NAMALWA (cell line): ENCODE data around the gene NUP98.

Source experiments
- DNase-seq: peaks from one replicate; pipeline ENCODE4 v3.0.0-alpha.2; 2015; ENCODE audit warnings: low spot score

NUP98 gene

DNA sequence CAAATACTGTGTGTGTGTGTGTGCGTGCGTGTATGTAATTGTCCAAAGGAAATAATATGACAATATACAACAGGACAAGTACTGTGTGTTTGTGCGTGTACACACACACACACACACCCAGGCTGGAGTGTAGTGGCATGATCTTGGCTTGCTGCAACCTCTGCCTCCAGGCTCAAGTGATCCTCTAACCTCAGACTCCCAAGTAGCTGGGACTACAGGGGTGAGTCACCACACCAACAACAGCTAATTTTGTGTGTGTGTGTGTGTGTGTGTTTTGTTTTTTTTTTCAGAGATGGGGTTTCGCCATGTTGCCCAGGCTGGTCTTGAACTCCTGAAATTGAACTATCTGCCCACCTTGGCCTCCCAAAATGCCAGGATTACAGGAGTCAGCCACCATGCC is 61.5 kb downstream of the NUP98 start:
- no peak for DNase-seq

DNA sequence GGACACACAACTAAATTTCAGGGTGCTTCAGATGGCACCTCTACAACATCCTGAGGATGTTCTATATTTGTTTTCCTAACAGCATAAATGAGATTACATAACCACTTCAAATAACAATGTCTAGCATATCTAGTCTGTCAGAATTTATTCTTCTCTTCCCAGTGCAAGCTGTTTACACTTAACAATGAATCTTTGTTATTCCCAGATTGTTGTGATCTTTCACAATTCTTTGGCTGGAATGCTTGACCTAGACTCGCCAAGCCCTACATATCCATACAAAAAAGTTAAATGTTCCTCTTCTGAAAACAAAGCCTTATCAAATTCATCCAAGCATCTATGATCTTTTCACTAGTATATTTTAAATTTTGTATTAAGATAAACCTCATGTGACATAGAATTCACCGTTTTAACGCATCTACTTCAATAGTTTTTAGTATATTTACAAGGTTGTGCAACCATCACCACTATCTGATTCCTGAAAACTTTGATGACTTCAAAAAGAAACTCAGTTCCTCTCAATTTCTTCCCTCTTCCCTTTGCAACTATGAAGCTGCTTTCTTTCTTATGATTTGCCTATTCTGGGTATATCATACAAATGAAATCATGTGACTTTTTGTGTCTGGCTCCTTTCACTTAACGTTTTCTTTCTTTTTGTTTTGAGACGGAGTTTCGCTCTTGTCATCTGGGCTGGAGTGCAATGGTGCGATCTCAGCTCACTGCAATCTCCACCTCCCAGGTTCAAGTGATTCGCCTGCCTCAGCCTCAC is 64.5 kb downstream of the NUP98 start:
- DNase-seq, result no peak

DNA sequence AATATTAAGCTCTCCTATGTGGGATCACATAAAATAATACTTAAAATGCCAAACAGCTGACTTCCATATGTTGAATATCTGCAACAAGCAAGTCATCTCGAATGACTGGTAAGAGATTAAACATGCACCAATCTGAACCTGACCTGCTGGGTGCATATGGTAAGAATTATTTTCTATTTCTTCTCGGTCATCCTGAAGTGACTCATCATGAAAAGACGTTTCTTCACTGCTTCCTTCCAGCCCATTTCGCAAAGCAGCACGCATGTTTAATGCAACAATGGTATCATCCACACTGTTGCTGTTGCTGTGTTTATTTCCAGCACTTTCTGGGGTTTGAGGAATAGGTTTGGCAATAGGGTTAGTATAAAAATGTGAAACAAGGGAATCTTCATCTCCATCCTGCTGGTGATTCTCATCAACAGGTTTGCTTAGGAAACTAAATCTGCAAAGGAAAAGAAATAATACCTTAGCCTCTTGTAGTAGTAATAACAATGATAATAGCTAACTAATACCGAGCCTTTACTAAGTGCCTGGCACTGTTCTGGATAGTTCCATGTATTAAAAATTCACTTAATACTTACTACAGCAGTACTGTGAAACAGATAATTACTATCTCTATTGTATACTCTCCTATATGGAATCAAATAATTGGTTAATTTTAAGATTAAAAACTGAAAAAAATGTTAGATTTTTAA is 74.2 kb downstream of the NUP98 start:
- no peak for DNase-seq

DNA sequence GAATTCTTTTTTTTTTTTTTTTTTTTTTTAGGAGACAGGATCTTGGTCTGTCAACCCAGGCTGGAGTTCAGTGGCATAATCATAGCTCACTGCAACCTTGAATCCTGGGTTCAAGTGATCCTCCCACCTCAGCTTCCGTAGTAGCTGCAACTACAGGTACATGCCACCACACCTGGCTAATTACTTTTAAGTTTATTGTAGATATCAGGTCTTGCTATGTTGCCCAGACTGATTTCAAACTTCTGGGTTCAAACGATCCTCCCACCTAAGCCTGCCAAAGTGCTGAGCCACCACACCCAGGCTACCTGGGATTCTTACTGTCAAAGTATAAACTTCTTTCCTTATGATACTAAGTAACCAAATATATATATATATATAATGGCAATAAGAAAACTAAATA is 75.3 kb downstream of the NUP98 start:
- no peak for DNase-seq

DNA sequence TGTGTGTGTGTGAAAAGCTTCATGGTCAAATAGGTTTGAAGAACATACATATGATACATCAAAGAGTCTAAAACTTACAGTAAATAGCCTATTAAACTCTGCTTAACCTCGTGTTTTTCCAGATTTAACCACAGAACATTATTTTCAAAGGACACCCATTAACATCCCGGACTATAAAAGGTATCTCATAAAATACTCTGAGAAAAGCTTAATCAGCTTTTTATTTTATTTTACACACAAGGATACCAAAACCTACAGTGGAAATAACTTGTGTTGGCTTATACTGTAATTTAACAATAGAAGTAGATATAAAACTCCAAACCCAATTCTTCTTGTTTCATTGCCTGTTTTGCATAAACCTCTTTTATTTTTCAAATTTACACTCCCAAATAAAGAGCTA is 76.4 kb downstream of the NUP98 start:
- DNase-seq, result no peak

DNA sequence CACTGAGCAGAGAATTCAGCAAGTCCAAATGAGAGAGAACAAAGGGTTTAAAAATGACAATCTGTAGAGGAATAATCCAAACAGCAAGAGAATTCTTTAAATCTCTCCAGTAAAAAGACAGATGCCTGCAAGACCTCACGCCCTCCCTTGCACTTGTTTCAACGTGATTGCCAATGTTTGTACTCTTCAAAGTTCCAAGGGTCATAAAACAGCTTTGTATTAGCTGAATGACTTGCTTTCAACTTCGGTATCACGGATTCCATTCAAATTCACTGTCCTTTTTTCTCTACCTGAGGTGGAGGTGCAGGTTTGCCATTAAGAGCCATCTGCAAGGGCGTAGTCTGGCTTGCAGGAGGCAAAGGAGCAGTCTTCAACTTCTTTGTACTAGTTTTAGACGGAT is 85.1 kb downstream of the NUP98 start:
- no peak for DNase-seq

DNA sequence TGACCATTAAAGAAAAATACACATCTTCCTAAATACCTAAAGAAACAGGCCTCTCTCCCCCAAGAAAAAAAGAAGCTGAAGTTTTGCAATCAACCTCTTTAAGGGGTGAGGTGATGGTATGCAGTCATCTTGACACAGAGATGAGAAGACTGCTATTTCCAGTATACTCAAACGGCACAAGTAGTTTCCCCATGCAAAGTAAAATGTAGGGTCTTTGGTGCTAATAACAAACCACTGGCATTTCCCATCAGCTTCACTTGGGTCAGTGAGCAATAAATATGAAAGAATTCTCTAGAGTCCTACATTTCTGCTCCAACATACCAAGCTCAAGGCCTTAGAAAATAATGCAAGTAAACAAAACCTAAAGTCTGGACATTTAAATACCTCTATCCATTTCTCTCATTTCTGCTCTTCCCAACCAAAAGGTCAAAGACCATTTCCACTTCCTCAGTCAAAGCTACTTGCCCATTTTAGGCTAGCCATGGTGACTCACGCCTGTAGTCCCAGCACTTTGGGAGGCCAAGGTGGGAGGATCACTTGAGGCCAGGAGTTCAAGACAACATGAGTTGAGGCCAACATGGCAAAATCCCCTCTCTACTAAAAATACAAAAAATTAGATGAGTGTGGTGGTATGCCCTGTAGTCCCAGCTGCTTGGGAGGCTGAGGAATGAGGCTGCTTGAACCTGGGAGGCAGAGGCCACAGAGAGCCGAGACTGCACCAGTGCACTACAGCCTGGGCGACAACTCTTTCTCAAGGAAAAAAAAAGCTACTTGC is 86.7 kb downstream of the NUP98 start:
- DNase-seq, result no peak

DNA sequence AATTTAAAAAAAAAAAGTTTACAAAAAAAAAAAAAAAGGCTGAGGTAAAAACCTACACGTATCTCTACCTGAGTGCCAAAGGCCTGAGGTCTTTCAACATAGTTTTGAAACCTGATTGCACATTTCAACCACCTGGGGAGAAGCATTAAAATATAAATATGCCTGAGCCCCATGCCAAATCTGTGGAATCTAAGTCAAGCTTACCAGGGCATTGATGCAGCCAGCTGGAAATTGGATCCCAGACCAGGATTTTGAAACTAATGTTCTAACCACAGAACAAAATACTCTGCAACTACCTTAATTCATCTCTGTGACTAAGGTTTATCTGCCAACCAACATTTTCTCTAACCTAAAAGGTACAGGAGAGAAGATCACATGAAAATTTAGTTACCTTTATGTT is 87.4 kb downstream of the NUP98 start:
- no peak for DNase-seq

DNA sequence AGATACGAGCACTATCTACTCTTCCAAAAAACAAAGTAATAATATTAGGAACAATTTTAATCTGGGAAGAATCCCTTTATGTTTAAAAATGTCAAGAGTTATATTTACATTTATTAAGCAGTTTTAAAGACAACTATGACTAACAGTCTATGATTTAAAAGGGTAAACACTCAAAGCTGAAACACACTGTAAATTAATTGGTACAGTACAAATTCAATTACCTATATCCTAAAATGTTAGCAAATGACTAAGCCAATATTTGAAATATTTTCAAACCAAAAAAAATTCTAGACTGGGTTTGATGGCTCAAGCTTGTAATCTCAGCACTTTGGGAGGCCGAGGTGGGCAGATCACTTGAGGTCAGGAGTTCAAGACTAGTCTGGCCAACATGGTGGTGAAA is 90.2 kb downstream of the NUP98 start:
- no peak for DNase-seq

DNA sequence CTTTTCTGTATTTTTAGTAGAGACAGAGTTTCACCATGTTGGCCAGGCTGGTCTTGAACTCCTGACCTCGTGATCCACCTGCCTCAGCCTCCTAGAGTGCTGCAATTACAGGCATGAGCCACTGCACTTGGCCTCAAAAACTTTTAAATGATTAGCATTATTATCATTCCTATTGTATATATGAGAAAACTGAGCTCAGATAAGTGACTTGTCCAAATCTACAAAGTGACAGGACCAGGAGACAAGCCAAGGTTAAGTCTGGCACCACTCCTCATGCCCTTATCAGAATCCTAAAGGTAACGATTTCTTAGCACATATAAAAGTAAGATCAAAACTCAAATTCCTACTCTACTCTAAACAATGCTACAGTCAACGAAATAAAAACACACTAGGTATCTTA is 94.0 kb downstream of the NUP98 start:
- DNase-seq, result no peak

DNA sequence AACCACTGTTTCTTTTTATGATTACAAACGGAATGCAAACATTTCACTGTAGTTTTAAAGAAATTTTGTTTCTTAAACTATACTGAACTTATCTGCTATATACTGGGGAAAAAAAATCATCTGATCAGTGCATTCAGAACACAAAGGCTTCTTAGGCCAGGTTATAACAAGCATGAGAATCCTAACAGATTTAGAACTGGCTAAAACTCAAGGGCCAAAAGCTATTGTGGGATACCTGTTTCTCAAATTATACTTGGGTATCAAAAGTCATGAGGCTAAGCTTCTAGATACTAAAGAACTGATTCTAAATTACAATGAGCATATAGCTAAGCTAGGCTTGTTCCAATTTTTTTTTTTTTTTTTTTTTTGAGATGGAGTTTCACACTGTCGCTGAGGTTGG is 96.4 kb downstream of the NUP98 start:
- DNase-seq, result no peak

DNA sequence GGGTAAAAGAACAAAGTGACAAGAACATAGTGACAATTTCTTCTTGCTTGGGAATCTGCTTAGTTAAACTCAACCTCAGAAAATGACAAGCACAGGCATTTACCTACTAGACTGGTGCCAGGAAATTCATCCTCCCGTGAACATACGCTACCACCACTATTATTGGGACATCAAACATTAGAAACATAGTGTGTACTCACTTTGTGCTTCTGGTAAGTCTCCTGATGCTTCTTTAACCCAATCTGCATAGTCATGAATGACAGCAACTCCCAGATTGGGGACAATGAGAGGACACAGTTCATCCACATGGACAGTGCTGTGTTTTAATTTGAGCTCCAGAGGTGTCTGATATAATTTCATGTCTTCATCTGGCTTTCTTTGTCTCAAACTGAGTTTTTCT is 96.9 kb downstream of the NUP98 start:
- DNase-seq, result no peak

DNA sequence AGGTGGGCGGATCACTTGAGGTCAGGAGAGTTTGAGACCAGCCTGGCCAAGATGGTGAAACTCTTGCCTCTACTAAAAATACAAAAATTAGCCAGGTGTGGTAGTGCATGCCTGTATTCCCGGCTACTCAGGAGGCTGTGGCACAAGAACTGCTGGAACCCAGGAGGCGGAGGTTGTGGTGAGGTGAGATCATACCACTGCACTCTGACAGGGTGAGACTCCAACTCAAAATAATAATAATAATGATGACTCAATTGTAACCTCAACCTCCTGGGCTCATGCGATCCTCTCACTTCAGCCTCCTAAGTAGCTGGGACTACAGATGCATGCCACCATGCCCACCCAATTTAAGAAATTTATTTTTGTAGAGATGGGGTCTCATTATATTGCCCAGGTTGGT is 110.6 kb downstream of the NUP98 start:
- DNase-seq, result no peak

DNA sequence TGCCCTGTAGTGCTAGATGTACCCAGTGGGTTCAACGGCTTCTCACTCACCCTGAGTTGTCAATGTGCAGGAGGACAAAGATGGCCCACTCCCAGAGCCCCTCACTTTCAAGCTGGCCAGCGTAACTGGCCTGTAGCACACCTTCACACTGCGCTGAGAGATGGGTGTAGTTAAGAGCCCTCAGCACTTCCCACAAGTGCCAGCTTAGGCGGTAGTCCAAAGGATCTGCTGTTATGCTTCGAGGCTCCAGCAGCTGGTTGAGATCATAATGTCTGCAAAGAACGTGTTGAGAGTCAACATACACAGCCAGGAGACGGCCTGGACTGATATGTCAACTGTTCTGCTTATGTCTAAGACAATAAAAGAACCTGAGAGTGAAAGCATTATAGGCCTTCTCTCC is 111.4 kb downstream of the NUP98 start:
- no peak for DNase-seq

DNA sequence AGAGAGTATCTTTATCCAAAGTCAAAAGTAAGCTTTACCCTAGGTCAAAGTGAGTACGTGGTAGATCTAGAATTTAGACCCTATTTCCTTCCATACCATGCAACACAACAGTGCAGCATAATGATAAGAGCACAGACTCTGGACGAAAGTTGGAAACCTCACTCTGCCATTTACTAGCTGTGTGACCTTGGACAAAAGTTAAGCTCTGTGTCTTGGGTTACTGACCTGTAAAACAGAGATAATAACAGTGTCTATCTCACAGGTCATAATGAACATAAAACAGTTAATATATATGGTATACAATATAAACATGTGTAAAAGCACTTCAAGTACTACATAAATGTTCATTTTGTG is 112.6 kb downstream of the NUP98 start:
- no peak for DNase-seq

DNA sequence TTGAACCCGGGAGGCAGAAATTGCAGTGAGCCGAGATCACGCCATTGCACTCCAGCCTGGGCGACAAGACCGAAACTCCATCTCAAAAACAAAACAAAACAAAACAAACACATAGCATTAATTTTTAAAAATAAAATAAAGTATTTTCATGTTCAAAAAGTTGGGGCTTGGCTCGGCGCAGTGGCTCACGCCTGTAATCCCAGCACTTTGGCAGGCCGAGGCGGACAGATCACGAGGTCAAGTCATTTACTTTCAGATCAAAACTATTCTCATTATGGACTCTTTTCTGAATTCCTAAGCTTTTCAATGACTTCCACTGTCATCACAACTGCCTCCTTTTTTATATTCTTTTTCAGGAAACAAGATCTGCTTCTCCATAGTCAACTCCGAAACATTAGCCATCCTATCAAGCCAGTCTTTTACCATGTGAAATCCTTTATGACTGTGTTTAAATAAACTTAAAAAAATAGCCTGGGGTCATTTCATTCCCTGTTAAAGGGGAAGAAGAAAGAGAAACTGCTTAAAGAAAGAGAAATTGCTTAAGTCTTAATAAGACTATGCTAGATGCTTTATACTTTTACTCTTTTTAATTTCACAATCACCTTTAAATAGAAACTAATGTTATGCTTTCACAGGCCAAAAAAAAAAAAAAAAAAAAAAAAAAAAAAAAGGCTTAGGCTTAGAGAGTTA is 113.1 kb downstream of the NUP98 start:
- DNase-seq, result no peak

DNA sequence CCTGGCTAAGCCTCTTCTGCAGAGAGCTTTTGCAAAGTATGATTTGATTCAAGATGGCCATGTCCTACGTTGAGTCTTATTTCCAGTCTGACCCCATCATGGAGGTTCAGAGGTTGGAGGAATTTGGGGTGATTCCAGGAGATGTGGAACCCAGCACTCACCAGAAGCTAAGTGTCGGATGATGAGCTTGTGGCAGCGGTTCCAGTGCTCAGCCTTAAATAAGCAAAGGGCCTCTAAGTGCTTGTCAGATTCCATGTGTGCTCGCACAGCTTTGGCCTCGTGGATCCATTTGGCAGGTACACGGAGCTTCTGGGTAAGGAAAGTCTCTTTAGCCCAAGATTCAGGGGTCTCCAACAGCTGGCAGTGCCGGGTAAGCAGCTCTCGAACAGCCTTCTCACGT is 114.3 kb downstream of the NUP98 start:
- no peak for DNase-seq

DNA sequence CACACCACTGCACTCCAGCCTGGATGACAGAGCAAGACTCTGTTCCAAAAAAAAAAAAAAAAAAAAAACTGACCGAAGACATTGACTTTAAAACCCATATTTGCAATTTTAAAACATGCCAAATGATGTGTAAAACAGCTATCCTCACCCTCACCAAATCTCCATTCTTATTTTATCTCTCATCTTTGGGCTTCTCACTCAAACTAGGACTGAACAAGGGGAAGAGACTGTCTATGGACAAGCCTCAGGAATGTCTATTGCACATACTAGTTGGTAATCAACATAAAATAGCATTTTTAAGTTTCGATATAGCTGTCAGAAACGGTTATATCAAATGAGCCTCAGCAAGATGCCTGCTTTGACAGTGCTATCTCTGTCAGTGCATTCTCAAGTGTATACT is 118.3 kb downstream of the NUP98 start:
- no peak for DNase-seq

DNA sequence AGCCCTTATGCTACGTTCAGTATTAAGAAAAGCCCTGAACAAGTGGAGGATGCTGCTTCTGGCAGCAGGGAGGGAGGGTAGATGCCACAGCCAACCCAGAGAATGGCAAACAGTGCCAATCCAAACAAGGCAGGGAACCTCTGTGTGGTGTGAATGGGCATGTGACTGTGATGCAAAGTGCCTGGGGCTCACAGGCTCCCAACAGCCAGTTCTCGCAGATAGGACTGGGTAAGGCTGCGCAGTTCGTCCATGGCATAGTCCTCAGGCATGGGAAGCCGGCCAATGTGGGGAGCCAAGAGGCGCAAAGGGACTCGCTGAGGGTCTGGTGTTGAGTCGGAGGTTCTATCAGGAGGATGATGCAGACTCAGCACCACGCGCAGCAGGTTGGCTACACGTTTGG is 121.4 kb downstream of the NUP98 start:
- DNase-seq, result no peak

DNA sequence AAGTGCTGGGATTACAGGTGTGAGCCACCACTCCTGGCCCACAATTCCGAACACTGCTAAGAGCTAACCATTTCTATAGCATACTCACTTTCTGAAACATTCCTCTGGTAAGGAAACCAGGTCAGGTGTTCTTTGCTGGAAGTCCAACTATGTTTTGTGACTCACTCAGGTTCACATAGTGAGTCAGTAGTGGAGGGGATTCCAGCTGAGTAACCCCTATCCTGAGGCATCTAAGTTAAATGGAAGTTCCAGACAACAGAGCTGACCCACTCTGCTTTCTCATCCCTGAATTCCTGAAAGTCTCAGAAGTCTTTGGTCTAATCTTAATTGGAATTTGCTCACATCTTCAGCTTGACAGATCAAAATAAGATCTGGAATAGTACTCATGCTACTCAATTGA is 123.2 kb downstream of the NUP98 start:
- no peak for DNase-seq

DNA sequence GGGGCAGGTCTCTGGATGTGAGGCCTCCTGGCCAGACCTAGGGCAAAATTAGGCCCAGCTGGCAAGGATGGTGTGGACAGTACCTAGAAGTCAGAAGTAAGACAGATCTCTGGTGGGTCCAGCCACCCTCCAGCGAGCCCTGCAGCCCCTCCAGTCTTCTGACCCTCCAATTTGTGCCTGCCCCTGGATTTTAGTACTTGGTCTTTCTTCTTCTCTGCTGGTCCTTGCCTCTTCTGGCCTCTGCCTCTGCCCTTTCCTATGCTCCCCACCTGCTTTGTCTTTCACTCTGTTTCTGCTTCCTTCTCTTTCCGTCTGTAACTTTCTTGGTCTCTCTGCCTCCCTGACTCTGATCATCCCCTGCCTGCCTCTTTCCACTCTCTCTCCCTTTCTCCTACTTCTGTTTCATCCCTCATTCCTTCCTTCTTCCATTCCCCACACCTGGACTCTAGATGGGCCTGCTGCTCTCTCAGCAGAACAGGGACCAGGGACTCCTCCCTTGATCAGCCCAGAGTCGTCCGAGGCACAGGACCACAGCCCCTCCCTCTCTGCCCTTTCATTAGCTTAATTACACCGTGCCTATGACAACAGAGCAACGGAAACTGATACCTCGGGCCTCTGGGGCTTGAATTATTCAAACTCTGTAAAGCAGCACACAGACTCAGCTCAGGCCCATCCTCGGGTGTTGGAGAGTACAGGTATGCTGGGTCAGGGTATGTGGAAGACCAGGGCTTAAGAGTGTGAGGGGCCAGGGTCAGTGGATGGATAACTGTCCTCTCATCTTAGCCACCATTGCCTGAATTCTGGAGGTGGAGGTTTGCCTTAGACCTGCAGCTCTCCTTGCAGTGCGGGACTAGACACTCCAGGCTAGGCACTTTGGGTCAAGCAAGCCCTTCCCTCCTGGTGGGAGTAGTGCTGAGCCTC is 125.8 kb downstream of the NUP98 start, which contains the start of gene CHRNA10:
CHRNA10 (minus strand) TSS at position 51 of the 921 bp plus-strand sequence. CDS start 72 bp downstream, outside the sequence.
- DNase-seq, result no peak
